Fibroblast of villous mesenchyme (primary cell): ENCODE measurements around the gene PRKCB. TPM values are rescaled to one million over a fixed set of nuclear protein-coding genes. Genes with fewer than 3 reads are reported as not detected.

ENCODE experiments used
- DNase-seq: peaks from one replicate; pipeline ENCODE4 v3.0.0-alpha.2; 2010; ENCODE audit warnings: low read depth
- H3K4me3 ChIP-seq: 2 replicates; pipeline ENCODE4 v1.5.1; 2011; ENCODE audit warnings: low read depth, mild to moderate bottlenecking, low read length
- total RNA-seq: library from RNA; depleted of rRNA; stranded (reverse); fragments of >200 nt; gene quantifications from 2 replicates; pipeline ENCODE4 v1.2.3, GENCODE V29; 2012
- TF ChIP-seq, protein P1 (sequence below): IDR thresholded peaks from 2 replicates; pipeline ENCODE4 v1.5.1; 2012; ENCODE audit warnings: low read depth, mild to moderate bottlenecking, low read length; ENCODE audit not compliant: insufficient read depth

Gene PRKCB
- total RNA-seq, 1 donor: not detected

DNA sequence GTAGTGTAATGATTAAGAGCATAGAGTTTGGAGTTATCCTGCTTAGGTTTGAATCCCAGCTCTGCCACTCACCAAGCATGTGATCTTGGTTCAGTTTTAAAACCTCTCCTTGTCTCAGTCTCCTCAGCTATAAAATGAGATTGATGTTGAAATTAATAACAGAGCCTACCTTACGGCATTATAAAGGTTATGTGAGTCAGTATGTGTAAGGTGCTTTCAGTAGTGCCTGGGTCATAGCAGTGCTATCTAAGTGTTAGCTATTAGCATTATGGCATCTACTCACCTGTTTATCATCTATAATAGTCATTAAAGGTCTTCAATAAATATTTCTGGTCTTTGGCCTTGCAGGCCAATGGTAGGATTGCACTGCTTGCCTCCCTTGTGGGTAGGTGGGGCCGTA, 53.4 kb downstream of the PRKCB start:
- DNase-seq: no peak
- TF ChIP-seq, protein P1, sequence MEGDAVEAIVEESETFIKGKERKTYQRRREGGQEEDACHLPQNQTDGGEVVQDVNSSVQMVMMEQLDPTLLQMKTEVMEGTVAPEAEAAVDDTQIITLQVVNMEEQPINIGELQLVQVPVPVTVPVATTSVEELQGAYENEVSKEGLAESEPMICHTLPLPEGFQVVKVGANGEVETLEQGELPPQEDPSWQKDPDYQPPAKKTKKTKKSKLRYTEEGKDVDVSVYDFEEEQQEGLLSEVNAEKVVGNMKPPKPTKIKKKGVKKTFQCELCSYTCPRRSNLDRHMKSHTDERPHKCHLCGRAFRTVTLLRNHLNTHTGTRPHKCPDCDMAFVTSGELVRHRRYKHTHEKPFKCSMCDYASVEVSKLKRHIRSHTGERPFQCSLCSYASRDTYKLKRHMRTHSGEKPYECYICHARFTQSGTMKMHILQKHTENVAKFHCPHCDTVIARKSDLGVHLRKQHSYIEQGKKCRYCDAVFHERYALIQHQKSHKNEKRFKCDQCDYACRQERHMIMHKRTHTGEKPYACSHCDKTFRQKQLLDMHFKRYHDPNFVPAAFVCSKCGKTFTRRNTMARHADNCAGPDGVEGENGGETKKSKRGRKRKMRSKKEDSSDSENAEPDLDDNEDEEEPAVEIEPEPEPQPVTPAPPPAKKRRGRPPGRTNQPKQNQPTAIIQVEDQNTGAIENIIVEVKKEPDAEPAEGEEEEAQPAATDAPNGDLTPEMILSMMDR: no peak
- no peak overlapping the region for H3K4me3 ChIP-seq

DNA sequence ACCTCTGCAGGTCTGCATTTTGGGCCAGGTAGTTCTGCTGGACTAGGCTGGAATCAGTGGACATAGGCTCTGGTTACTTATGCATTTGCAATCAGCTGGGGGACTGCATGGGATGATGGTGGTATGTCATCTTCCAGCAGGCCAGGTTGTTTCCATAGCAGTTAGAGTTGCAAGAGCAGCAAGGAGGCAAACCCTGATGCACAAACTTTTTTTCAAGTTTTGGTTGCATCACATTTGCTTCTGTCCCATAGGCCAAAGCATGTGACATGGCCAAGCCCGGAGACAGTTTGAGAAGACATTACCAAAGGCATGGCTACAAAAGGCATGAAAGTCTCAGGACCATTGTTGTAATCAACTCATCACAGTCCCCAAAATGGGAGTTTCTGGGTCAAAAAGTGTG, 58.2 kb downstream of the PRKCB start:
- TF ChIP-seq, protein P1: no peak
- no peak overlapping the region for H3K4me3 ChIP-seq
- DNase-seq: no peak

- DNase-seq: no peak
- no peak overlapping the region for H3K4me3 ChIP-seq
- TF ChIP-seq, protein P1: no peak
Measured at GRCh38 chr16:23895052-23895451, 59.3 kb downstream of the PRKCB start.

DNA sequence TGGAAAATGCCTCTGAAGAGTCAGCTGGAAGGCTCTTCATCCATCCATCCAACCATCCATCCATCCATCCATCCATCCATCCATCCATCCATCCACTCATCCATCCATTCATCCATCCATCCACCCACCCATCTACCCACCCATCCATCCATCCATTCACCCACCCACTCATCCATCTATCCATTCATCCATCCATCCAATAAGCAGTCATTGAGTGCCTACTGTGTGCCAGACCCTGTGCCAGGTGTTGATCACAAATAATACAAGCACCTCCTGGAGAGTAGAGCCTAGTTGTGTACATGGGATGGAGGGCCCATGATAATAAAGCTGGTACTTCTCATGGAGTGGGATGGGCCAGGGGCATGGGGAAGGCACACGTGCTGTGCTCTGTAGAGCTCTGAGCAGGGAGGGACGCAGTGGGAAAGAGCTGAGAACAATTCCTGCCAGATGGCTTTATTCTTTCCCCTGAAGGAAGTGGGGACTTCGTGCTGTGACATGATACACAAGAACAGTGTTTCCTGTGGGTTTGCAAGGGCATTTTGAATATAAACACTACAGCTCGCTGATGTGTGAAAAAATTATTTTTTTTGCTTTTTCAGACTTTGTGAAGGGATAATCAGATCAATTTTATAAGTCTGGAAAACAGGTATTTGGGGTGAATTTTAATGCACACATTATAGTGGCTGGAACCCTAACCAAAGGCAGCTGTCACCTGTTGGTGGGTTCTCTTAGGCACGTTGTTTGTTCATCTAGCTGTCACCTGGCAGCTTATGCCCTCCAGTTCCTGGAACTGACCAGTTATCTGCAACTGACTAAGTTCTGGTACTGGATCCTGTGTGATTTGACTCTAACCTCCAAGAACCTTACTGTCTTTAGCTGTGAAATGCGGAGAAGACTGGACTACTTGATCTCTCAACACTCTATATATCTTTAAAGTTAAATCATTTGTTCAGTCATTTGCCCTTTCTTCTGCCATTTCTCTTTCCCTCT, 61.3 kb downstream of the PRKCB start:
- TF ChIP-seq, protein P1: no peak
- H3K4me3 ChIP-seq: no peak overlapping the region
- no peak for DNase-seq

GRCh38 chr16:23898682-23899430, 63.1 kb downstream of the PRKCB start:
- TF ChIP-seq, protein P1: no peak
- H3K4me3 ChIP-seq: no peak overlapping the region
- DNase-seq: no peak

DNA sequence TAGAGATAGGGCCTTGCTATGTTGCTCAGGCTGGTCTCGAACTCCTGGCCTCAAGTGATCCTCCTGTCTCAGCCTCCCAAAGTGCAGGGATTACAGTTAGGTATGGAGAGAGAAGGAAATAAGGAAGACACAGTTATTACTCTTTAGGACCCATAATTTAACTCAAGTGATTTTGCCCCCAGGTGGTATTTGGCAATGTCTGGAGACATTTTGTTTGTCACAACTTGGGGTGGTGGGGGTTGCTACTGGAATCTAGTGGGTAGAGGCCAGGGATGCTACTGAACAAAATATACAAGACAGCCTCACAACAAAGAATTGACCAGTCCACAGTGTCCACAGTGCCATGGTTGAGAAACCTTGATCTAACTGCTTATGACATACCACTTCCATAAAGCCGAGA, 64.1 kb downstream of the PRKCB start:
- no peak overlapping the region for H3K4me3 ChIP-seq
- no peak for DNase-seq
- TF ChIP-seq, protein P1: no peak
